ENCODE measurements around the gene ARHGAP42.

The ARHGAP42 gene

GRCh38 chr11:100922121-100922520, 235.0 kb downstream of the ARHGAP42 start:
- DNase-seq (ENCODE audit: low spot score), result no peak

DNA sequence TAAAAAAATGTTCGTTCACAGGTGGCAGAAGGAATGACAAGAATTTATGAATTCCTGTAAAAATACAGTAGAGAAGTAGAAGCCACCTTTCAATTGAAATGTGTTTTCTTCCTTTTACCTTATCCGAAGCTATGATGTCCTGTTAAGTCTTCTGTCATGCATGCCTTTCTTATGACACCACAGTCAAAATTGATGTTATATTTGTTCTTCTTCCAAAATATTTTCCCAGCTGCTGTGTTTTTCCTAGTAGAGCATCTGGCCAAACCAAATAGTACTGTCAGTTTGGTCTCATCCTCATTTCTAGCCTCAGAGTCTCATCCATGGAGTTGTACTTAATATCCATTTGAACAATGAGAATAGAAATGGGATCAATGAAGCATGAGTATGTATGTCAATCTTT, 236.5 kb downstream of the ARHGAP42 start:
- no peak for DNase-seq (ENCODE audit: low spot score)

GRCh38 chr11:100925935-100926334, 238.8 kb downstream of the ARHGAP42 start:
- DNase-seq (ENCODE audit: low spot score), result peak; percentile 49

DNA sequence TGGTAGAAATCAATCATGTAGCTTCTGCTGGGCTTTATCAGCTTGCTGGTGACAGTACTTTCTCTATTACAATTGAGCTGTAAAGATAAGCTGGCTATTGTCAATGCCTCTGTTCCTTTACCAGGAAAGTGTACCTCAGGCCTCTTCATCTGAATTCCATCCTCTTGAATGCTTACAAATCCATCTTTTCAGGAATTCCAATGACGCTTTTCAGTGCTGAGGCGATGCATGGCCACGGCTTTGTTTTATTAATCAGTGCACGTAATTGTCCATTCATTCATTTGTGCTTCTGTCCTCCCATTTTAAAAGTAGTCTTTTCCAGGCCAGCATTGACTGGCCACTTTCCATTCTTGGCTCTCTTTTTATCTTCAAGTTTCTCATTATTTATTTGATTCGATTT, 240.5 kb downstream of the ARHGAP42 start:
- no peak for DNase-seq (ENCODE audit: low spot score)

DNA sequence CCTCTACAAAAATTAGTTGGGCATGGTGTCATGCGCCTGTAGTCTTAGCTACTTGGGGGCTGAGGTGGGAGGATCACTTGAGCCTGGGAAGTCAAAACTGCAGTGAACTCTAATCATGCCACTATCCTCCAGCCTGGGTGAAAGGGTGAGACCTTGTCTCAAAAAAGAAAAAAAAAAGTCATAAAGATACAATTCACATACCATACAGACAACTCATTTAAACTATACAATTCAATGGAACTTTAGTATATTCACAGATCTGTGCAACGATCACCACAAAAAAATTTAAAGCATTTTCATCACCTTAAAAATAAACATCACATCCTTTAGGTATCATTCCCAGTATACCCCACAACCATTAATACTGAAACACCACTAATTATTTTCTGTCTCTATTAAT, 241.3 kb downstream of the ARHGAP42 start:
- no peak for DNase-seq (ENCODE audit: low spot score)

DNA sequence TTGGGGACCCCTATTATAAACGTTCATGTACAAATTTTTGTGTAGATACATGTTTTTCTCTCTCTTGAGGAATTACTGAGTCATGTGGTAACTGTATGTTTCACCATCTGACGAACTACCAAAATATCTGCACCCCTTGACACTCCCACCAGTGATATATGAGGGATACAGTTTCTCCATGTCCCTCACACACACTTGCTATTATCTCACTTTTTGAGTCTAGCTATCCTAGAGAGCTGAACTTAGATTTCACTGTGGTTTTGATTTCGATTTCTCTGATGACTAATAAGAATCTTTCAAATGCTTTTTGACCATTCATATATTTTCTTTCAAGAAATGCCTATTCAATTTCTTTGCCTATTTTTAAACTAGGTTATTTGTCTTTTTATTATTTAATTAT, 242.3 kb downstream of the ARHGAP42 start:
- peak; percentile 30 for DNase-seq (ENCODE audit: low spot score)

DNA sequence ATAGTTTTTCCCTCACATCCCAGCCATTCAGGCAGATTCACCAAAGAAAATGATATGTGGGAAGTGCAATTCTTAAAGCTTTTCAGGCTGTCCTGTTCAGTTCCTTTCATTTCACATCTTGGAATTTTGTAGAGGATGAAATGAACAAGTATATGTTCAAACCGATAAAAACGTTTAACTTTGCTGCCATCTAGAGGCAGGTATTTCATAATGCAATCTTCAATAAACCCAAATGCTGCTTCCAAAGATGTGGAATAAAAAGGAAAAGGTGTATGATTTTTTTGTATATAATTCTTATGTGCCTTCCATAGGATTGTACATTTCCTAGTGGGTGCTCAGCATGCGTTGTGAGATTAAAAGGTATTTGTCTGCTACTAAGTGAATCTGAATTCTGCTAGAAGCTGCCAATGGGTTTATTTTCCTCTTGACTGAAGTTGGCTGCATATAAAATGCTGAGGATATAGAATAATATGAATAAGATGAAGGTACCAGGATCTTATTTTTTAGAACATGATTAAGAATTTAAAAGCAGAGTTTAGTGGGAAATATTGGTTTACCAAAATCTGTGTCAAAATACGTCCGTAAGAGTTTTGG, 243.2 kb downstream of the ARHGAP42 start:
- DNase-seq (ENCODE audit: low spot score), result peak; percentile 80

- DNase-seq (ENCODE audit: low spot score), result peak; percentile 57
These were observed 245.5 kb downstream of the ARHGAP42 start for GRCh38 chr11:100932474-100933100.

DNA sequence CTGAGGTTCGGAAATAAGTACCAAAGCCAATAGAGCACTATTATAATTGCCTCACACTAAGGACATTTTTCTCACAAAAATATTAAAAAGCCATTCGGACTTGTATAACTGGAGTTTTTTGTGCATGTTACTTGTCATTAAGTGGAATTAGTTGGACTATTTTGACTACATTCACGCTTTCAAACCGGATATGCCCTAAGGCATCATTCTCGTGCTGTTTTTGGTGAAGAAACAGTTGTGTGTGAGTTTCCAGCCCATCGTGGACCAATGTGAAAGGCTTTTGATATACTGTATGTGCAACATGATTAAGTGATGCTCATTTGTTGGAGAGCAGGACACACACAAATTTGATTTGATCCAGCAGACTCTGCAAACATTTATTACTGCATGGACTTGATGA, 249.7 kb downstream of the ARHGAP42 start:
- no peak for DNase-seq (ENCODE audit: low spot score)

DNA sequence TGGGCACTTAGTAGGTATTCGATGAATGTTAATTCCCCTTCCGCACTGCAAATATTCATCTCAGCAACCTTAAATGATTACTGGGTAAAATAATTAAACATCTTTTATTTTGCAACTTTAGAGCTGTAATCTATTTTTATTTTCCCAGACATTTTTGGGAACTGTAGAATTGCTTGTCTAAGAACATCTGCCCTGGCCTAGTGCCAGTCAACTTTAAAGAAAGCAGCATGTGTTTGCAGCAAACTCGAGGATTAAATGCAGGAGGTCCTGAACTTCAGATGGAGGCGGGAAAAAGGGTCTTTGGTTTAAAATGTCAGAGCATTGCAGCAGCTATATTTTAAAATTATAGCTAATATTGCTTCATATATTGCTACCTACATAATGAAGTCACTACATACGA, 252.5 kb downstream of the ARHGAP42 start:
- no peak for DNase-seq (ENCODE audit: low spot score)

- no peak for DNase-seq (ENCODE audit: low spot score)
These were observed 253.0 kb downstream of the ARHGAP42 start for GRCh38 chr11:100940111-100940510.

GRCh38 chr11:100941033-100941432, 253.9 kb downstream of the ARHGAP42 start:
- no peak for DNase-seq (ENCODE audit: low spot score)

DNA sequence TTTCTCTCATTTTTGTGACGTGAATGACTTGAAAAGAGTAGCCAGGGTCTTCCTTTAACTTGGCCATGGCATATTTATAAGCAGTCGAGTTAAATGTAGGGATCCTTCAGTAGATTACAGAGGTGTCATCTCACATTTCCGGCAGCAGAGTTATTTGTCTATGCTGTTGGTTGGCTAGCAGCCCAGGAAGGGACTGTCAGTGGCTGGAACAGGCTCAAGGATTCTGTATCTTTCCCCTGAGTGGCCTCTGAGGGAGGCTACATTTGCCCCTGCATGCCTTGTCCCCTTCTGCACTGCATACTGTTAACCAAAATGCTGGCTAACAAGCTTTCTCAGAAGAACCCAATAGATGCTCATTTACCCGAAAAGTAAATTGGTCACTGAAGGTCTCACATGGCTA, 254.9 kb downstream of the ARHGAP42 start:
- DNase-seq (ENCODE audit: low spot score), result no peak

DNA sequence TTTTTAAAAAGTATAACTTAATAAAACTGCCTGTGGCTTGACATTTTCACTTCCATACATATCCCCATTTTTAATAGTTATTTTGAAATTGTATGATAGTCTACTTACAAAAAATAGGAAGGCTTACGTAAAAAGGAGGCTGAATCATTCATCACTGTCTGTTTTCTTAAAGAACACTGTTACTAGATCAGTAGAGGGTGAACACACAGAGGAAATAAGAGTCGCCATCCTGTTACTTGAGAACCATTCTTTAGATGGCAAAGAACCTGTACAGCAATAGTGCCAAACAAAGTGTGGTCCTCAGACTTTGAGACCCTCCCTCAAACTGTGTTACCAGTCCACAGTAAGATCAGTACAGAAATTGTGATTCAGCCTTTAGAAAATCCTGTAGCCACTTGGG, 261.8 kb downstream of the ARHGAP42 start:
- no peak for DNase-seq (ENCODE audit: low spot score)

- no peak for DNase-seq (ENCODE audit: low spot score)
These were observed 262.4 kb downstream of the ARHGAP42 start for GRCh38 chr11:100949443-100949842.

DNA sequence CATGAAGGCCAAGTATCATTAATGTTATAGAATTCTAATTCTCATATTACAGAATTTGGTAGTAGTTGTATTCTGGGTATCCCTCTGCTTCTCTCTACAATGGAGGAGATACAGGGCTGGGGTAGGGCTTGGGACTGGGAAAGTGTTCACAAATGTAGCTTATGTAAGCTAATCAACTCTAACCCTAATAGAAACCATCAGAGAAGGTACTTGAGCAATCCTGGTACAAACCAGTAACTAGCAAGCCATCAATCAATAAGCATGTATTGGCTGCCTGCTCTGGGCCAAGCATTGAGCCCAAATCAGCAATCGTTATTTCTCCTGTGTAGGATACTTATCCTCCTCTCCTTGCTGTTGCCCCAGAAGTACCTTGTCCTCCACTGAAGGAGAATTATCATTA, 268.2 kb downstream of the ARHGAP42 start:
- no peak for DNase-seq (ENCODE audit: low spot score)

DNA sequence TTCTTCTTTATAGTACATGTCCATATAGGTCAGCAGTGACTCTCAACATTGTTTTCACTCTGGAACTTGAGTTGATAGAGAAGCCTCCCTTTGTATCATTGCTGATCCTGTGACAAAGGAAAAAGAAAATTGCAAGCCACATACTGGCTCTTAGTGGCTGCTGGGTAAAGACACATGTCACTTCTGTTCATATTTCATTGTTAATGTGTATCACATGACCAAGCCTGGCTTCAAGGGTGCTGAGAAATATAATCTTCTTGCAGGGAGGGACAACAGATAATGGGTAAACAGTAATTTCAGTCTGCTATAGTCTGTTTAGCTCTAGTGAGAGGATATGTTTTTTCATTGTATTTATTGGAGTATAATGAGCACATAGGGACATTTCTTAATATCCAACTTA, 269.3 kb downstream of the ARHGAP42 start:
- no peak for DNase-seq (ENCODE audit: low spot score)

- no peak for DNase-seq (ENCODE audit: low spot score)
These were observed 270.4 kb downstream of the ARHGAP42 start for GRCh38 chr11:100957499-100957898.

- DNase-seq (ENCODE audit: low spot score), result no peak
These were observed 274.5 kb downstream of the ARHGAP42 start for GRCh38 chr11:100961633-100962032.

- DNase-seq (ENCODE audit: low spot score), result no peak
These were observed 276.3 kb downstream of the ARHGAP42 start for GRCh38 chr11:100963375-100963774.

- no peak for DNase-seq (ENCODE audit: low spot score)
These were observed 277.3 kb downstream of the ARHGAP42 start for GRCh38 chr11:100964435-100964834.

DNA sequence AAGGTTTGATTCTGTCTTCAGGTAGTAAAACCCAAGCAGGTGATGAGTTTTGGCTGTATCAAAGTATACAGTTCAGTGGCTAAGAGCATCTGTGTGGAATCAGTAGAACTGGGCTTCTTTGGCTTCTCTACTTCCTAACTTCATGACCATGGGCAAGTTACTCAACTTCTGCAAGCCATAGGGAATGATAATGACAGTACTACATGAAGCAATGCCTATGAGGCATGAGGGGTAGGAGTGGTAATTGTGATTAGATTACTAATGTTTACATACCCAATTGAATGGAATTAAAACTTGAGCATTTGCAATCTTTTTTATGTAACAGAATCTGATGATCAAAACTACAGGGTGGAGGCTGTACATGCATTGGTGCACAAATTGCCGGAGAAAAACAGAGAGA, 278.3 kb downstream of the ARHGAP42 start:
- no peak for DNase-seq (ENCODE audit: low spot score)

GRCh38 chr11:100966366-100966765, 279.3 kb downstream of the ARHGAP42 start:
- no peak for DNase-seq (ENCODE audit: low spot score)

DNA sequence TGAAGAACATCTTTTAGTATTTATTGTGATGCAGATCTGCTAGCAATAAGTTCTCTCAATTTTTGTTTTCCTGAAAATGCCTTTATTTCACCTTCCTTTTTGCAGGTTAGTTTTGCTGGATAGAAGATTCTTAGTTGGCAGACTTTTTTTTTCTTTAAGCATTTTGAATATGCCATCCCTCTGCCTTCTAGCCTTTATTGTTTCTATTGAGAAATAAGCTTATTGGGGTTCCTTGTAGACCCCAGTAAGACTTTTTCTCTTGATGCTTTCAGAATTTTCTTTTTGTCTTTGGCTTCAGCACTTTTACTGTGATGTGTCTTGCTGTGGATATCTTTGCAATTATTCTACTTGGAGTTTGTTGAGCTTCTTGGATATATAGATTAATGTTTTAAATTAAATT, 281.9 kb downstream of the ARHGAP42 start:
- no peak for DNase-seq (ENCODE audit: low spot score)

All from hematopoietic multipotent progenitor cell treated with erythropoietin and hydrocortisone succinate and interleukin-3 and kit ligand, for 17 days (in vitro differentiated cells).